ENCODE measurements around the gene CD68.

CD68 gene

GRCh38 chr17:7576432-7576937 lies 3.0 kb upstream of the CD68 start:
- Histone ChIP-seq H3K9me3 (ENCODE audit: insufficient read depth, low read depth, low read length) (no peaks in the 10 kb centered on the region), H3K4me1 (ENCODE audit: insufficient read depth, low read length) (peaks cover 13% of the 10 kb centered on the region), H3K36me3 (ENCODE audit: insufficient read depth, low read depth, low read length) (peaks cover 68% of the 10 kb centered on the region), H3K27me3 (ENCODE audit: insufficient read depth, low read length) (no peaks in the 10 kb centered on the region), H3K4me3 (ENCODE audit: low read length) (no peak overlapping the region), H3K9ac (ENCODE audit: low read depth, low read length) (no peak overlapping the region), H3K27ac (ENCODE audit: low read length) (no peak overlapping the region)

GRCh38 chr17:7577327-7578199 lies 1.9 kb upstream of the CD68 start:
- no peak overlapping the region for H3K4me3 ChIP-seq (ENCODE audit: low read length)
- H3K4me1 ChIP-seq (ENCODE audit: insufficient read depth, low read length): peaks cover 17% of the 10 kb centered on the region
- peaks cover 70% of the 10 kb centered on the region for H3K36me3 ChIP-seq (ENCODE audit: insufficient read depth, low read depth, low read length)
- no peak overlapping the region for H3K27ac ChIP-seq (ENCODE audit: low read length)
- no peaks in the 10 kb centered on the region for H3K9me3 ChIP-seq (ENCODE audit: insufficient read depth, low read depth, low read length)
- H3K27me3 ChIP-seq (ENCODE audit: insufficient read depth, low read length): no peaks in the 10 kb centered on the region
- no peak overlapping the region for H3K9ac ChIP-seq (ENCODE audit: low read depth, low read length)

GRCh38 chr17:7579834-7580603 lies 581 bp downstream of the CD68 start:
- Histone ChIP-seq H3K9me3 (ENCODE audit: insufficient read depth, low read depth, low read length) (no peaks in the 10 kb centered on the region), H3K27me3 (ENCODE audit: insufficient read depth, low read length) (no peaks in the 10 kb centered on the region), H3K4me3 (ENCODE audit: low read length) (no peak overlapping the region), H3K9ac (ENCODE audit: low read depth, low read length) (no peak overlapping the region), H3K36me3 (ENCODE audit: insufficient read depth, low read depth, low read length) (peaks cover 49% of the 10 kb centered on the region), H3K27ac (ENCODE audit: low read length) (no peak overlapping the region), H3K4me1 (ENCODE audit: insufficient read depth, low read length) (peaks cover 19% of the 10 kb centered on the region)

GRCh38 chr17:7580604-7581575 lies 1.5 kb downstream of the CD68 start:
- H3K4me3 ChIP-seq (ENCODE audit: low read length): no peak overlapping the region
- no peaks in the 10 kb centered on the region for H3K27me3 ChIP-seq (ENCODE audit: insufficient read depth, low read length)
- H3K9ac ChIP-seq (ENCODE audit: low read depth, low read length): no peak overlapping the region
- no peak overlapping the region for H3K27ac ChIP-seq (ENCODE audit: low read length)
- peaks cover 45% of the 10 kb centered on the region for H3K36me3 ChIP-seq (ENCODE audit: insufficient read depth, low read depth, low read length)
- H3K4me1 ChIP-seq (ENCODE audit: insufficient read depth, low read length): peaks cover 14% of the 10 kb centered on the region; the same call in 1 of the 2 replicates
- no peaks in the 10 kb centered on the region for H3K9me3 ChIP-seq (ENCODE audit: insufficient read depth, low read depth, low read length)

GRCh38 chr17:7582396-7583252 lies 3.2 kb downstream of the CD68 start:
- Histone ChIP-seq H3K4me3 (ENCODE audit: low read length) (peak overlapping the region; percentile 93; the same call in 1 of the 2 replicates), H3K4me1 (ENCODE audit: insufficient read depth, low read length) (peaks cover 14% of the 10 kb centered on the region; the same call in 1 of the 2 replicates), H3K27ac (ENCODE audit: low read length) (peak overlapping the region; percentile 98), H3K9me3 (ENCODE audit: insufficient read depth, low read depth, low read length) (no peaks in the 10 kb centered on the region), H3K9ac (ENCODE audit: low read depth, low read length) (peak overlapping the region; percentile 97), H3K36me3 (ENCODE audit: insufficient read depth, low read depth, low read length) (peaks cover 42% of the 10 kb centered on the region), H3K27me3 (ENCODE audit: insufficient read depth, low read length) (no peaks in the 10 kb centered on the region)

GRCh38 chr17:7583253-7584109 lies 4.0 kb downstream of the CD68 start, which contains the start of gene MPDU1:
Gene MPDU1, plus strand, starts transcription at chr17:7583852. Its CDS starts 11 bp downstream, at chr17:7583863.
- Histone ChIP-seq H3K9me3 (ENCODE audit: insufficient read depth, low read depth, low read length) (no peaks in the 10 kb centered on the region), H3K36me3 (ENCODE audit: insufficient read depth, low read depth, low read length) (peaks cover 42% of the 10 kb centered on the region), H3K27ac (ENCODE audit: low read length) (peak within 1 kb of the TSS; percentile 98), H3K4me1 (ENCODE audit: insufficient read depth, low read length) (peaks cover 14% of the 10 kb centered on the region; the same call in 1 of the 2 replicates), H3K27me3 (ENCODE audit: insufficient read depth, low read length) (no peaks in the 10 kb centered on the region), H3K4me3 (ENCODE audit: low read length) (peak within 1 kb of the TSS; percentile 93), H3K9ac (ENCODE audit: low read depth, low read length) (peak within 1 kb of the TSS; percentile 97)

- H3K4me1 ChIP-seq (ENCODE audit: insufficient read depth, low read length): peaks cover 27% of the 10 kb centered on the region
- H3K4me3 ChIP-seq (ENCODE audit: low read length): no peak overlapping the region
- no peak overlapping the region for H3K27ac ChIP-seq (ENCODE audit: low read length)
- H3K36me3 ChIP-seq (ENCODE audit: insufficient read depth, low read depth, low read length): peaks cover 42% of the 10 kb centered on the region
- no peak overlapping the region for H3K9ac ChIP-seq (ENCODE audit: low read depth, low read length)
- no peaks in the 10 kb centered on the region for H3K9me3 ChIP-seq (ENCODE audit: insufficient read depth, low read depth, low read length)
- H3K27me3 ChIP-seq (ENCODE audit: insufficient read depth, low read length): no peaks in the 10 kb centered on the region
Observed at GRCh38 chr17:7586673-7587419, 7.4 kb downstream of the CD68 start.

GRCh38 chr17:7587420-7588151 lies 8.1 kb downstream of the CD68 start:
- no peak overlapping the region for H3K9ac ChIP-seq (ENCODE audit: low read depth, low read length)
- H3K27ac ChIP-seq (ENCODE audit: low read length): no peak overlapping the region
- H3K36me3 ChIP-seq (ENCODE audit: insufficient read depth, low read depth, low read length): peaks cover 47% of the 10 kb centered on the region

More at GRCh38 chr17:7587420-7588151, 8.1 kb downstream of the CD68 start:
- peaks cover 23% of the 10 kb centered on the region for H3K4me1 ChIP-seq (ENCODE audit: insufficient read depth, low read length)
- H3K9me3 ChIP-seq (ENCODE audit: insufficient read depth, low read depth, low read length): no peaks in the 10 kb centered on the region
- no peaks in the 10 kb centered on the region for H3K27me3 ChIP-seq (ENCODE audit: insufficient read depth, low read length)
- H3K4me3 ChIP-seq (ENCODE audit: low read length): no peak overlapping the region

Measured in iPS-20b (cell line).